ENCODE data around the gene DPPA5. TPM values are rescaled to one million over a fixed set of nuclear protein-coding genes. Genes with fewer than 3 reads are reported as not detected.
"Not testable (repeated sequence)": the region's sequence is repeated elsewhere in the genome, so short reads cannot be mapped to it uniquely, and the experiment has no call there.

Gene DPPA5
- total RNA-seq, 1 experiment from 2014 or later = not detected

GRCh38 chr6:73392188-73392587, 38.1 kb upstream of the DPPA5 start:
- H3K27ac ChIP-seq (ENCODE audit: low read depth, low read length); H3K9me3 ChIP-seq (ENCODE audit: control insufficient read depth in 1 of 2, insufficient read depth in 1 of 2, low read depth in 1 of 2, low read length in 2 of 2); CTCF ChIA-PET; H3K79me2 ChIP-seq (ENCODE audit: insufficient read depth, low read length); intact Hi-C loops (cut with micrococcal nuclease); BruUV-seq (replicated peaks); H3K36me3 ChIP-seq (ENCODE audit: control insufficient read depth in 1 of 2, insufficient read depth in 2 of 2, low read length in 2 of 2); H3K27me3 ChIP-seq (ENCODE audit: insufficient read depth, low read length); H3K9ac ChIP-seq (ENCODE audit: low read length); H3K9me2 ChIP-seq (ENCODE audit: insufficient read depth); RAD21 ChIA-PET (ENCODE audit: low non-redundant PET in 1 of 2, low total read pairs in 2 of 2, uncharacterized antibody in 2 of 2, unreplicated experiment in 2 of 2); DNase-seq (ENCODE audit: low read depth, low spot score); H3K4me3 ChIP-seq (replicated peaks in 1 of 2; ENCODE audit: low read depth in 1 of 2, low read length in 2 of 2); H4K20me1 ChIP-seq (ENCODE audit: insufficient read depth); ATAC-seq: not testable (repeated sequence)
- Histone ChIP-seq H3K4me1 (ENCODE audit: control insufficient read depth in 1 of 2, insufficient read depth in 2 of 2, low read length in 2 of 2) (peaks cover 19 to 39% of the 10 kb centered on the region in 2 experiments), H2AFZ (ENCODE audit: low read depth, low read length, poor library complexity, severe bottlenecking) (peak overlapping the region; percentile 93), H3K4me2 (ENCODE audit: low read length) (peak overlapping the region; percentile 34)
- POLR2A ChIA-PET = interaction anchor here (0.7 kb wide), 1 partner anchor 55 kb away, joined by 3 read pairs; no protein-coding TSS in a partner anchor
- TF ChIP-seq CEBPB (IDR thresholded peaks at IDR 0.05; ENCODE audit: low read depth) = 0 out of 2 replicates have a peak, but pooled peaks have one; percentile 13

DNA sequence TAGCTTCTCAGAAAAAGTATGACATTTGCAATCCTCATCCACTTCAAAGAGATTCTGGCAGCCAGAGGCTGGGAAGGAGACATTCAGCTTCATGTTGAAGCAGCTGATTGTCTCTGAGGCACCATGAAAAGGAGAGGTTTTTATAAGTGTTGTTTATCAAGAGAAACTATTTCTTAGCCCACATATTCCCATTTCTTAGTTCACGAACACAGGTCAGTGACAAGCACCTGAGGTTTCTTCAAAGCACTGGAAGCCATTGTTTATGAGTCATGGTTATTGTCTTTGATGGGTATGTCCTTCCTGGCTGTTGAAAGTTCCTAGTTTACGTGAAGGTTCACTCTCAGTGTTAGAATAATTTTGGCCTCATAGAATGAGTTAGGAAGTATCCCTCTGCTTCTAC, 37.6 kb upstream of the DPPA5 start:
- H3K9ac ChIP-seq (ENCODE audit: low read length) = no peak overlapping the region
- H3K4me1 ChIP-seq (ENCODE audit: control insufficient read depth in 1 of 2, insufficient read depth in 2 of 2, low read length in 2 of 2) = peaks cover 19 to 39% of the 10 kb centered on the region in 2 experiments
- ChIA-PET CTCF (interaction anchor here (1.4 kb wide), 1 partner anchor 65 kb away, joined by 3 read pairs; no protein-coding TSS in a partner anchor), RAD21 (ENCODE audit: low non-redundant PET in 1 of 2, low total read pairs in 2 of 2, uncharacterized antibody in 2 of 2, unreplicated experiment in 2 of 2) (no interaction called here), POLR2A (interaction anchor here (1.0 kb wide), 1 partner anchor 82 kb away, joined by 3 read pairs; no protein-coding TSS in a partner anchor)
- ATAC-seq (no peak), DNase-seq (ENCODE audit: low read depth, low spot score) (no peak)
- H3K4me2 ChIP-seq (ENCODE audit: low read length) = peak overlapping the region; percentile 34
- no peaks in the 10 kb centered on the region for H4K20me1 ChIP-seq (ENCODE audit: insufficient read depth)
- no peaks in the 10 kb centered on the region for H3K9me2 ChIP-seq (ENCODE audit: insufficient read depth)
- H3K27me3 ChIP-seq (ENCODE audit: insufficient read depth, low read length) = no peaks in the 10 kb centered on the region
- H3K27ac ChIP-seq (ENCODE audit: low read depth, low read length) = no peak overlapping the region
- no TSS peak for BruUV-seq (replicated peaks)
- H3K36me3 ChIP-seq (ENCODE audit: control insufficient read depth in 1 of 2, insufficient read depth in 2 of 2, low read length in 2 of 2) = no peaks in the 10 kb centered on the region
- no peaks in the 10 kb centered on the region for H3K9me3 ChIP-seq (ENCODE audit: control insufficient read depth in 1 of 2, insufficient read depth in 1 of 2, low read depth in 1 of 2, low read length in 2 of 2)
- no peaks in the 10 kb centered on the region for H3K79me2 ChIP-seq (ENCODE audit: insufficient read depth, low read length)
- intact Hi-C loops (cut with micrococcal nuclease) = no loop called here
- peak overlapping the region; percentile 93 for H2AFZ ChIP-seq (ENCODE audit: low read depth, low read length, poor library complexity, severe bottlenecking)
- TF ChIP-seq POLR2AphosphoS5 (IDR thresholded peaks at IDR 0.05; ENCODE audit: low read depth, low read length) = no peak
- no peak for TF ChIP-seq ZFX (IDR thresholded peaks at IDR 0.05)
- TF ChIP-seq EZH2phosphoT487 (IDR thresholded peaks at IDR 0.05; ENCODE audit: borderline replicate concordance) = no peak
- TF ChIP-seq JUND (IDR thresholded peaks at IDR 0.05) = 0 out of 2 replicates have a peak, but pooled peaks have one; percentile 10
- peak; percentile 72 for TF ChIP-seq TCF7L2 (IDR thresholded peaks at IDR 0.05; ENCODE audit: borderline replicate concordance, extremely low read depth, insufficient read depth, insufficient read length)
- TF ChIP-seq FOSL1 (IDR thresholded peaks at IDR 0.05; ENCODE audit: low read depth) = 0 out of 2 replicates have a peak, but pooled peaks have one; percentile 32
- TF ChIP-seq MAX (IDR thresholded peaks at IDR 0.05) = no peak
- peak; percentile 39 for TF ChIP-seq YY1 (IDR thresholded peaks at IDR 0.05; ENCODE audit: extremely low read depth, insufficient replicate concordance, low read depth, low read length)
- no peak overlapping the region for H3K4me3 ChIP-seq (replicated peaks in 1 of 2; ENCODE audit: low read depth in 1 of 2, low read length in 2 of 2)

Measured in HCT116 (cell line).